Measurements from ENCODE around the gene MAP3K5. TPM values are rescaled to one million over a fixed set of nuclear protein-coding genes. Genes with fewer than 3 reads are reported as not detected.

MAP3K5 gene
- polyA plus RNA-seq, 6 donors from 2014 or later, result 5.8 to 15.5 (median 10.1) TPM

DNA sequence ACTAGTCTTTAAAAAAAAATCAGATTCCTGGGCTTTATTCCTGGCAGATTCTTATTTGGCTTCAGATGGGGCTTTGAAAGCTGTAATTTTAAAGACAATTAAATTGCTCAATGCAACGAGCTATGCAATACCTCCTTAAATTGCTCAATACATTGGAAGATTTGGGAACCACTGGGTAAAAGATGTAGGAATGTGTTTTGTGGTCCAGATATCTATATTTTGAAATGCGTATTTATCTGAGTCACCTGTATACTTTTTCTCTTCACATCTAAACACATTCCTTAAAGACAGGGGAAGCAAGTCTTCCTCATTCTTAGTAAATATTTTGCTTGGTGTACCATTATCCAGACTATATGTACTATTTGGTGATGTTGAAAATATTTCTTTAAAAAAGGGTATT, 212.5 kb downstream of the MAP3K5 start:
- no peaks in the 10 kb centered on the region for H3K9me3 Mint-ChIP-seq
- no peak for ATAC-seq (ENCODE audit: low read depth in 2 of 2)
- no peaks in the 10 kb centered on the region for H3K4me1 Mint-ChIP-seq
- no peak overlapping the region for H3K27ac Mint-ChIP-seq
- DNase-seq, result no peak
- no peaks in the 10 kb centered on the region for H3K27me3 Mint-ChIP-seq
- H3K4me3 Mint-ChIP-seq, result no peak overlapping the region
- H3K36me3 Mint-ChIP-seq, result peaks cover 53 to 54% of the 10 kb centered on the region in 2 donors

DNA sequence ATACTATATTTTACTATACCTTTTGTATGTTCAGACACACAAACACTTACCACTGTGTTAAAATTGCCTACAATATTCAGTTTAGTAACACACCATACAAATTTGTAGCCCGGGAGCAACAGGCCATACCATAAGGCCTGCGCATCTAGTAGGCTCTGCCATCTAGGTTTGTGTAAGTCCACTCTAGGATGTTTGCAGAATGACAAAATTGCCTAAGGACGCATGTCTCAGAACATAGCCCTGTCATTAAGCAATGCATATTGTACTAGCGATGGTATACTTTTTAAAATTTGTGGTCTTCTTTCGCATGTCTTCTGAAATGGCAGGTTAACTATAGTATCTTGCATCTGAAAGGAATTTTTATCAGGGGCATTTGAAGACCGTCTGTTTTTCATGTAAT, 215.5 kb downstream of the MAP3K5 start:
- H3K4me3 Mint-ChIP-seq, result no peak overlapping the region
- no peak for ATAC-seq (ENCODE audit: low read depth in 2 of 2)
- no peak for DNase-seq
- no peaks in the 10 kb centered on the region for H3K4me1 Mint-ChIP-seq
- H3K27me3 Mint-ChIP-seq, result no peaks in the 10 kb centered on the region
- no peak overlapping the region for H3K27ac Mint-ChIP-seq
- H3K36me3 Mint-ChIP-seq, result peaks cover 47 to 55% of the 10 kb centered on the region in 2 donors
- peaks cover under 1 to 9% (median 2%) of the 10 kb centered on the region in 7 donors for H3K9me3 Mint-ChIP-seq

DNA sequence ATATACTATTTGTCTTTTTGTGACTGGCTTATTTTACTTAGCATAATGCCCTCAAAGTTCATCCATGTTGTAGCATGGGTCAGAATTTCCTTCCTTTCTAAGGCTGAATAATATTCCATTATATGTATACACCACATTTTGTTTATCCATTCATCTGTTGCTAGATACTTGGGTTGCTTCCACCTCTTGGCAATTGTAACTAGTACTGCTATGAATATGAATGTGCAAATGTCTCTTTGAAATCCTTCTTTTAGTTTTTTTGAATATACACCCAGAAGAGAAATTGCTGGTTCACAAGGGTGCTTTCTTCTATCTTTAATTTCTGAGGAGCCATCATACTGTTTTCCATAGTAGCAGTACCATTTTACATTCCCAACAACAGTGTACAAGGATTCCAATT, 220.8 kb downstream of the MAP3K5 start:
- peak overlapping the region in 1 of 8 donors; percentile 9 for H3K4me3 Mint-ChIP-seq
- H3K27me3 Mint-ChIP-seq, result no peaks in the 10 kb centered on the region
- peaks cover 45 to 54% of the 10 kb centered on the region in 2 donors for H3K36me3 Mint-ChIP-seq
- ATAC-seq (ENCODE audit: low read depth in 2 of 2) (no peak), DNase-seq (no peak)
- peaks cover 11 to 22% (median 17%) of the 10 kb centered on the region in 7 donors for H3K9me3 Mint-ChIP-seq
- peak overlapping the region in 1 of 6 donors; percentile 15 for H3K27ac Mint-ChIP-seq
- H3K4me1 Mint-ChIP-seq, result peaks cover 0 to 8% (median 6%) of the 10 kb centered on the region in 3 donors

DNA sequence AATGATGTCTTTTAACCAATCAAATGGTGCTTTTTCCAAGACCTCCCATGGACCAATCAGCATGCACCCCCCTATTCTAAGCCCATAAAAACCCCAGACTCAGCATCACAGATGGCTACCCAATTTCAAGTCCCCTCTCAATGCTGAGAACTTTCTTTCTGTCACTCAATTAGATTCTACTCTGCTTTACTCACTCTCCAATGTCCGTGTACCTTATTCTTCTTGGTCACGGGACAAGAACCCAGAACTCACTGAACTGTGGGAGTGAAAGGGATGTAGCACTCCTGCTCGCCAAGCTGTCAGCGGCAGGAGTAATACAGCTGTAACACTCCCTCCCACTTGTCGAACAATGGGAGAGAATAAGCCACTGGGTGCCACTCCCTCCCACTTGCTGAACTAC, 221.2 kb downstream of the MAP3K5 start:
- H3K27ac Mint-ChIP-seq, result peak overlapping the region in 1 of 6 donors; percentile 15
- DNase-seq (no peak), ATAC-seq (ENCODE audit: low read depth in 2 of 2) (no peak)
- H3K9me3 Mint-ChIP-seq, result peaks cover 12 to 22% (median 17%) of the 10 kb centered on the region in 7 donors
- peak overlapping the region in 1 of 8 donors; percentile 9 for H3K4me3 Mint-ChIP-seq
- H3K4me1 Mint-ChIP-seq, result peaks cover 1 to 12% (median 10%) of the 10 kb centered on the region in 3 donors
- no peaks in the 10 kb centered on the region for H3K27me3 Mint-ChIP-seq
- H3K36me3 Mint-ChIP-seq, result peaks cover 46 to 57% of the 10 kb centered on the region in 2 donors

DNA sequence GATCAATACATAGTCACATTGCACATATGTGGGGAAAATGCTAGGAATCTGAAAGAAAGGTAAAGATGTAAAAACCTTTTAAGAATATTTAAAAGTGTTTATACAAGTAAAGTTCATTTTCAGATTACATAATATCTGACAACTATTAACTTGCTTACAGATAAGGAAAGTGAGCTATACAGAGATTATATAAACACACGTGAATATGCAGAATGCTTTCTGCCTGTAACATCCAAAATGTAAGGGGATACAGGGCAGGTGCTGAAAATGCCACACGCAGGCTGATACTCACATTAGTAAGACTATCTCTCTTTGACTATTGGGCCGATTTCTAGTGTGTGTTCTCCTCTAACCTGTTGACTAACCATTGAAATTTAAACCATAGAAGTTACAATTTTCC, 224.1 kb downstream of the MAP3K5 start:
- Mint-ChIP-seq H3K27me3 (no peaks in the 10 kb centered on the region), H3K36me3 (peaks cover 49 to 53% of the 10 kb centered on the region in 2 donors), H3K9me3 (peaks cover 15 to 20% (median 16%) of the 10 kb centered on the region in 7 donors), H3K27ac (peak overlapping the region in 1 of 6 donors; percentile 18), H3K4me3 (no peak overlapping the region), H3K4me1 (peaks cover 8 to 23% (median 17%) of the 10 kb centered on the region in 3 donors)
- no peak for ATAC-seq (ENCODE audit: low read depth in 2 of 2)
- DNase-seq, result no peak

DNA sequence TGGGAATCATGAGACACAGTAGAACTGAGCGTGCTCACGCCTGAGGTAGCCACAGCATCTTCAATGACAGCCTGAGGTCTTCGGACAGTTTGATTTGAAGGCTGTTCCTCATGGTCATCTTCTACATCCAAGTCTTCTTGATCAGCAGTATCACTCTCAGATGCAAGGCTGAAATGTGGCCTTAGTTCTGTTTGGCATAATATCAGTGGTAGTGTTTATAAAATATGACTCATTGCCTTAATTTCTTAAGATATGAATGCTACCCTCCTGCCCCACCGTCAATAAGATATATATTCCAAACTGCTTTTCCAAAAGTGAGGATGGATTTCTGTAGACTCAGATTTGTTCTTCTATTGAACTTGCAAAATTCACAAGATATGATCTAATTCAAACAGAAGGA, 224.6 kb downstream of the MAP3K5 start:
- Mint-ChIP-seq H3K9me3 (peaks cover 14 to 20% (median 16%) of the 10 kb centered on the region in 7 donors), H3K36me3 (peaks cover 44 to 50% of the 10 kb centered on the region in 2 donors), H3K4me1 (peaks cover 8 to 23% (median 17%) of the 10 kb centered on the region in 3 donors), H3K27ac (peak overlapping the region in 1 of 6 donors; percentile 61), H3K27me3 (no peaks in the 10 kb centered on the region), H3K4me3 (no peak overlapping the region)
- ATAC-seq (ENCODE audit: low read depth in 2 of 2), result no peak
- no peak for DNase-seq

DNA sequence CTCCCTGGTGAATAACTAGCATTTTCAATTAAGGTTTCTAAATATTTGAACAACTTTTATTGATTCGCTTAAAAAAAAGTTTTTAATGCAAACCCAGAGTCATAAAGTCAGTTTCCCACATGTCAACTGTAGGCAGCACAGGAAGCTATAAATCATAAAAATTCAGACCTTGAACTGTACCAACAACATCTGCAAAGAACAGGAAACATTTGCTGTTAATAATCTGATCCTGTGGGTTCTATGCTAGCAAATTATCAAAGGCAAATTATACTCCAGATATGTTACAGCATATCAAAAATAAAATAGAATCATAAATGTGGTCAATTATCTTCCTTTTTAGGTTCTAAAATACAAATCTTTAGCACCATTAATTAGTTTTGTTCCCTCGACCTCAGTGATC, 225.4 kb downstream of the MAP3K5 start:
- Mint-ChIP-seq H3K4me3 (no peak overlapping the region), H3K36me3 (peaks cover 39 to 48% of the 10 kb centered on the region in 2 donors), H3K27me3 (no peaks in the 10 kb centered on the region), H3K4me1 (peaks cover 8 to 23% (median 17%) of the 10 kb centered on the region in 3 donors), H3K27ac (no peak overlapping the region), H3K9me3 (peaks cover 12 to 18% (median 15%) of the 10 kb centered on the region in 7 donors)
- no peak for DNase-seq
- no peak for ATAC-seq (ENCODE audit: low read depth in 2 of 2)

DNA sequence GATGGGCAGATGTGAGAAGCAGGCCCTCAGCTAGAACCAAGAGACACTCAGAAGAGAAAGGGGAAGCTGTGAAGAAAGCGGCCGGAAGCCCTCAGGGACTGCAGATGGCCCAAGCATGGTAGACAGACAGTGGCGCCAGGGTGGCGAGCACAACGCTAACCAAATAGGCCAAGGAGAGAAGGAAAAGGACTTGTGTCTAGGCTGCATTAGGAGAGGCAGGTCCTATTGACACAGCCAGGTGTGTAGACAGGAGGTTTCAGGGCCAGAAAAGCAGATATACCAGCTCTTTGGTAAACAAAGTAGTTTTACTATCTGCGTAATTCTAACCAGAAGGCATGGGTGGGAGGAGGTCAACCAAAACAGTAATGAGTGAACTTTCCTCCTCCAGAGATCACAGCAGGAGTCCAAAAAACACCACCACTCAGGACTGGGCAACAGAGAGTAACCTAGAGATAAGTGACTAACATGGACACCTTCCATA, 226.2 kb downstream of the MAP3K5 start:
- Mint-ChIP-seq H3K9me3 (peaks cover 4 to 12% (median 7%) of the 10 kb centered on the region in 7 donors), H3K27ac (peak overlapping the region in 5 of 6 donors; percentile 12 to 57 (median 34)), H3K27me3 (no peaks in the 10 kb centered on the region), H3K4me3 (peak overlapping the region in 5 of 8 donors; percentile 27 to 86 (median 61)), H3K36me3 (peaks cover 35 to 47% of the 10 kb centered on the region in 2 donors), H3K4me1 (peaks cover 8 to 23% (median 17%) of the 10 kb centered on the region in 3 donors)
- DNase-seq (peak; percentile 16), ATAC-seq (ENCODE audit: low read depth in 2 of 2) (peak; percentile 83 to 84)

DNA sequence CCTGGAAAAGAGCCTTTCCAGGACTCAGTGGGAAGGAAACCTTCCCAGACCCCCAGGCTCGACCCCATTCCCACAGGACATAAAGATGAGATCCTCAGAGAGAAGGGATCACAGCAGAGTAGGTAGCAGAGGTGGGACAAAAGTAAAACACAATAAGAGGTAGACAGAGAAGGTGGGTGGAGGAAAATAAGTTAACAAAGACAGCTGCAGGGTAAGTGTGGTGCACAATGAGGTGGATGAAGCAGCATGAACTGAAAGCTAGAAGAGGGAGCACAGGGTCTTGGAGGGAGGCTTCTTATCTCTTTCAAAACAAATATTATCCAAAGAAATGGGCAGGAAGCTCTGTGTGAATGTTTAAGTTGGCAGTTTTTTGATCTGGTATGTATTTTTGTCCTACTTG, 228.1 kb downstream of the MAP3K5 start:
- Mint-ChIP-seq H3K27ac (no peak overlapping the region), H3K9me3 (peaks cover 0 to 6% (median 0%) of the 10 kb centered on the region in 7 donors), H3K4me1 (peaks cover 8 to 23% (median 17%) of the 10 kb centered on the region in 3 donors), H3K36me3 (peaks cover 28 to 43% of the 10 kb centered on the region in 2 donors), H3K4me3 (peak overlapping the region in 1 of 8 donors; percentile 6), H3K27me3 (no peaks in the 10 kb centered on the region)
- DNase-seq (no peak), ATAC-seq (ENCODE audit: low read depth in 2 of 2) (no peak)

DNA sequence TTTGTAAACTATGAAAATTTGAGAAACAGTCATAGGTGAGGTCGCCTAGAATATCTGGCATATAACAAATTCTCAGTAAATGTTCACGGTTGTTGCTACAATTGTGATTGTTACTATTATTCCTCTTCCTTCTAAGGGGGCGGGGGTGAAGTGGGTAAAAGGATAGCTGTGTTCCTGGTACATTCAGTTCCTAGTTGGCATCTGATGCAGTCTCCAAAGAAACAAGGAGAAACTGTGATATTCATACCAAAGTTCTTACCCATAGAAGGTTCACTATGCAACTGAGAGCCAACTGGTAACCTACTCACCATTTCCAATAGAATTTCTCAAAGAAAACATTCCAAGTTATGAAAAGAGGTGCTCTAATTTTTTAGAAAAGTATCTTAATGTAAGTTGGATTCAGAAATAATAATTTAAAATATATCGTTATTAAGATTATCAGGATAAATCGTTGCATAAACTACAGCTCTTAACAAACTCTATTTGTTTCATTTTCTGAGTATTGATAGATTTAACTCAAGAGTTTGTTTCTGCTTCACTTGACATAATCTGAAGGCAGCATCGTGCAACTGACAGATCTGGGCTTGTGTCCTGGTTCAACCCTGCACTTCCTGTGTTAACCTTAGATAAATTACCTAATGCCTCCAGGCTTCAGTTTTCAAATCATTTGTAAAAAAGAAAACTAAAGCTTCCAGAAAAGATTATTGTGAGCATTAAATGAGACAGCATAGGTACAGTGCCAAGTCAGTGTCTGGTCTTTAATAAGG, 228.7 kb downstream of the MAP3K5 start:
- DNase-seq (no peak), ATAC-seq (ENCODE audit: low read depth in 2 of 2) (no peak)
- H3K27me3 Mint-ChIP-seq, result no peaks in the 10 kb centered on the region
- peaks cover 0 to 6% (median 0%) of the 10 kb centered on the region in 7 donors for H3K9me3 Mint-ChIP-seq
- no peak overlapping the region for H3K27ac Mint-ChIP-seq
- H3K4me3 Mint-ChIP-seq, result no peak overlapping the region
- peaks cover 28 to 43% of the 10 kb centered on the region in 2 donors for H3K36me3 Mint-ChIP-seq
- H3K4me1 Mint-ChIP-seq, result peaks cover 8 to 23% (median 17%) of the 10 kb centered on the region in 3 donors

DNA sequence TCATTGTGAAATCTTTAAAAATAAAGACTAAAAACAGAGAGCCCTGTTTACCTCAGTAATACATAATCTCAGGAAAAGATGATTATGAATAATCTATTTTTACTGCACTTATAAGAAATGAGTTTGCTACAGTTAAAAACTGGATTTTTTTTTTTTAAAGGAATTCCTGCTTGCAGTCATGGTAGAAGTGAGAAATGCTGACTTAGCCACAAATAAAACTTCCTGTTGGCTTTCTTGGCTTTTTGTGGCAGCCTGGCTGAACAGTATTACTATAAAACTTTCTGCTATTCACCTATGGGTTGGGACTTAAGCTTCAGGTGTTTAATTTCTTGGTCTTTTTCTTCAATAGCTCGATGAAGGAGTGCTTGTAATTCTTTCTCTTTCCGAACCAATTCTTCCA, 230.1 kb downstream of the MAP3K5 start:
- DNase-seq (no peak), ATAC-seq (ENCODE audit: low read depth in 2 of 2) (no peak)
- Mint-ChIP-seq H3K9me3 (peaks cover 0 to 6% (median 0%) of the 10 kb centered on the region in 7 donors), H3K27me3 (no peaks in the 10 kb centered on the region), H3K4me1 (peaks cover 8 to 22% (median 16%) of the 10 kb centered on the region in 3 donors), H3K4me3 (no peak overlapping the region), H3K27ac (no peak overlapping the region), H3K36me3 (peaks cover 37 to 44% of the 10 kb centered on the region in 2 donors)

DNA sequence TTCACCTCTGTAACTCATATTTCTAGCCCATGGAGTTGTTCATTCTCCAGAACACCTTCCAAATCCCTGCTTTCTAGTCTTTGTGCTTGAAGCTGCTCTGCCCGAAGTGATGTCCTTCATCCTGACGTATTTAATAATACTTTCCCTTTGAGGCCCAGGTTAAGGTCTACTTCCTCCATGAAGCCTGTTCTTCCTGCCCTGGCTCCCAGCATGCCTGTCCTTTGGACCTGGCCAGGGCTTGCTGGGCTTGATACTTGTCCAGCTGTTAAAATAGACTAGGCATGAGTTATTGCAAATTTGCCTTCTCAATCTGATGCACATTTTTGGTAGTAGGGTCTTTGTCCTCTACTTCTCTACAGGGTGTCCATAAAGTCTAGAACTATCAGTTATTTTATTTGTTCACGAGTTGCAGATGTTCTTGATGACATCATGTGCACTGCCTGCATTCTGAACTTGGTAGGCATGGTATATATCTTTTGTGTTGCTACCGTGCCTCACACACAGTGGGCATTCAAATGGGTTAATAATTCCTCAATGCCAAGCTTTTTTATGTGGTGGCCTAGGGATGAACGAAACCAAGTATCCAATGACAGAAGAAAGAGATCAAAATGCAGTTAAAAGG, 239.0 kb downstream of the MAP3K5 start:
- DNase-seq, result no peak
- Mint-ChIP-seq H3K4me3 (peak overlapping the region in 1 of 8 donors; percentile 65), H3K27me3 (peaks cover 12% of the 10 kb centered on the region in 3 donors), H3K4me1 (peaks cover 0 to 9% (median 5%) of the 10 kb centered on the region in 3 donors), H3K9me3 (no peaks in the 10 kb centered on the region), H3K27ac (no peak overlapping the region), H3K36me3 (peaks cover 9 to 11% of the 10 kb centered on the region in 2 donors)
- no peak for ATAC-seq (ENCODE audit: low read depth in 2 of 2)

DNA sequence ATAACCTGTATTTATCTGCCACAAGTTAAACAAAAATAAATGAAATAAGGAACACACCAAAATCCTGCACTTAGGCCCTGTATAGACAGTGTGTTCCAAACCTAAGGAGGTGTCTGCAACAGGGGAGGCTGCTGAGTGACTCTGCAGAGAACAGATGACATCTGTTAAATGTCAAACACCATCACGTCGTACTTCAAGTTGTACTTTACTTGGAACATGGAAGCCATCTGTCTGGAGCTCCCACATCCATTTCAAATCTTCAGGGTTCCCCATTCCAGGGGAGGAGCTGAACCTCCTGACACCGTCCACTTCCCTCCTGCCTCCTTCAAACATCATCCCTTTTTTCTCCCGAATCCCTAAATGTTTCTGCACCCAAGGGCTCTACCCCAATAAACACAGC, 240.2 kb downstream of the MAP3K5 start:
- no peak for DNase-seq
- Mint-ChIP-seq H3K36me3 (no peaks in the 10 kb centered on the region), H3K27me3 (peaks cover 21 to 23% (median 21%) of the 10 kb centered on the region in 3 donors), H3K4me1 (peaks cover 0 to 9% (median 5%) of the 10 kb centered on the region in 3 donors), H3K27ac (peak overlapping the region in 1 of 6 donors; percentile 68), H3K4me3 (peak overlapping the region in 4 of 8 donors; percentile 9 to 65 (median 32)), H3K9me3 (no peaks in the 10 kb centered on the region)
- ATAC-seq (ENCODE audit: low read depth in 2 of 2), result no peak
